Activated CD4-positive, alpha-beta memory T cell treated with anti-CD3 and anti-CD28 coated beads, Interleukin-2, amount 10 ng/mL, durations not matched to agents 7 days and 5 days (primary cell): ENCODE results near the gene ZNF780A. TPM values are rescaled to one million over a fixed set of nuclear protein-coding genes. Genes with fewer than 3 reads are reported as not detected.
"Not testable (repeated sequence)": the region's sequence is repeated elsewhere in the genome, so short reads cannot be mapped to it uniquely, and the experiment has no call there.

Experiments
- CTCF ChIA-PET: fragments of 350-600 bp; sonication (Branson Sonifier 250); formaldehyde crosslinking; loops from one replicate; lab custom pipeline; 2021; ENCODE audit warnings: antibody characterized with exemption, inconsistent platforms; lab: Charles Lee
- POLR2A ChIA-PET: fragments of 350-600 bp; sonication (Branson Sonifier 250); formaldehyde crosslinking; loops from one replicate; lab custom pipeline; 2021; ENCODE audit warnings: antibody characterized with exemption; lab: Charles Lee
- DNase-seq: peaks from one replicate; pipeline ENCODE4 v3.0.0-alpha.2; 2020
- H3K27ac Mint-ChIP-seq: one replicate; pipeline ENCODE4 v1.8.0; 2021; ENCODE audit warnings: mild to moderate bottlenecking, mixed read lengths
- H3K27me3 Mint-ChIP-seq: one replicate; pipeline ENCODE4 v1.8.0; 2021; ENCODE audit warnings: mixed read lengths
- H3K36me3 Mint-ChIP-seq: one replicate; pipeline ENCODE4 v1.8.0; 2021; ENCODE audit warnings: low read depth, mixed read lengths
- H3K4me1 Mint-ChIP-seq: one replicate; pipeline ENCODE4 v1.8.0; 2021; ENCODE audit warnings: mixed read lengths
- H3K4me3 Mint-ChIP-seq: one replicate; pipeline ENCODE4 v1.8.0; 2021; ENCODE audit warnings: mild to moderate bottlenecking, mixed read lengths
- H3K9me3 Mint-ChIP-seq: one replicate; pipeline ENCODE4 v1.8.0; 2021; ENCODE audit warnings: mixed read lengths
- total RNA-seq, 2 experiments: library from RNA; stranded (reverse); gene quantifications; one replicate each; pipeline ENCODE4 v1.2.3, GENCODE V29; 2021

Gene ZNF780A
- total RNA-seq = 10 to 100 TPM; 21.3 to 25.3 TPM

DNA sequence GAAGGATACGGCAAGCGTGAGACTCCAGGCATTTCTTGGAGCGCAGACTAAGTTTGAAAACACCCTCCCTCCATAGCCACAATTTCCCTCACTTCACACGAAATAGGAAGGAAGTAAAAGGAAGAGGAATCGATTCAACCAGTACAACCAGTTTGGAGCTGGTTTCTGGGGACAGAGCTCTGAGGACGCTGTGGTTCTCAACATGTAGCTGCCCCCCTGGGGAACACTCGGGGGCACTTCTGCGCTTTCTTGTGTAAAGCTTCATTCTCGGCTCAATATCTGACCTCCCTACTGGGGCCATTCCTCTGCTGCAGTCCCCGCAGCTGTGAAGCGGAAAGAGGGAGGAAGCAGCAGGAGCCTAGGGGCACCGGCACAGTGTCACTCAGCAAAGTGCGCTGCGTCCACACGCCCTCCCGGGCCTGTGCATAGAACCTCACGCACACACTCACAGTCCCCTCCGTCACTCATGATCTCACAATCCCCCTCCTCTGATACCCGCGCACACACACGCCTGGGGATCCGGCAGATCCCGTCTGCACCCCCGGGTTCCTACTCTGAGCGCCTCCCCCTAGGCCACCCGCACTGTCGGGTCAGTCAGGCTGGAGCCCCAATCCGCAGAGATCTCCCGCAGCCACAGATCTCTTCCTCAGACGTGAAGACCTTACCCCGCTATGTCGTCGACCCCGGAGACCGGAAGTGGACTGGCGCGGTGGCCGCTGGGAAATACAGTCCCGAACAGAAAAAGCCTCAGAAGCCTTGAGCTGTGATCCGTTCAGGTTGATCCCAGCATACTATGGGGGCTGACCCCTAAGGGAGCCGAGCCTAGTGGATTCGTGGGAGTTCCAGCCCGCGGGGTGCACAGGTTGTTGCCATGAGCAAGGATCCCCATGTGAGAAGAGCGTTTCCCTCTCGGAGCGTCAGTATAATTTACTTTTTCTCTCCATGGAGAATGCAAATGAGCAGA is at the start of gene ZNF780A:
ZNF780A (minus strand) TSS at position 703 of the 964 bp plus-strand sequence. CDS start 6,190 bp downstream, outside the sequence.
- peaks cover 41% of the 10 kb centered on the region for H3K4me1 Mint-ChIP-seq
- peak; percentile 82 for DNase-seq
- H3K9me3 Mint-ChIP-seq = peaks cover 7% of the 10 kb centered on the region
- peaks cover 2% of the 10 kb centered on the region for H3K27me3 Mint-ChIP-seq
- H3K27ac Mint-ChIP-seq = peak within 1 kb of the TSS; percentile 98
- H3K4me3 Mint-ChIP-seq = peak within 1 kb of the TSS; percentile 100
- ChIA-PET CTCF (interaction anchor here (0.6 to 1.6 kb wide), 6 partner anchors 33 to 246 kb away, joined by 3 to 10 read pairs (median 4); partner anchors contain the start of genes PSMC4 and ZNF546), POLR2A (interaction anchor here (0.7 to 2.2 kb wide), 12 partner anchors 10 to 244 kb away, joined by 3 to 31 read pairs (median 3); partner anchors contain the start of genes FBL, MAP3K10, PSMC4 and TTC9B)
- H3K36me3 Mint-ChIP-seq = peaks cover 25% of the 10 kb centered on the region

DNA sequence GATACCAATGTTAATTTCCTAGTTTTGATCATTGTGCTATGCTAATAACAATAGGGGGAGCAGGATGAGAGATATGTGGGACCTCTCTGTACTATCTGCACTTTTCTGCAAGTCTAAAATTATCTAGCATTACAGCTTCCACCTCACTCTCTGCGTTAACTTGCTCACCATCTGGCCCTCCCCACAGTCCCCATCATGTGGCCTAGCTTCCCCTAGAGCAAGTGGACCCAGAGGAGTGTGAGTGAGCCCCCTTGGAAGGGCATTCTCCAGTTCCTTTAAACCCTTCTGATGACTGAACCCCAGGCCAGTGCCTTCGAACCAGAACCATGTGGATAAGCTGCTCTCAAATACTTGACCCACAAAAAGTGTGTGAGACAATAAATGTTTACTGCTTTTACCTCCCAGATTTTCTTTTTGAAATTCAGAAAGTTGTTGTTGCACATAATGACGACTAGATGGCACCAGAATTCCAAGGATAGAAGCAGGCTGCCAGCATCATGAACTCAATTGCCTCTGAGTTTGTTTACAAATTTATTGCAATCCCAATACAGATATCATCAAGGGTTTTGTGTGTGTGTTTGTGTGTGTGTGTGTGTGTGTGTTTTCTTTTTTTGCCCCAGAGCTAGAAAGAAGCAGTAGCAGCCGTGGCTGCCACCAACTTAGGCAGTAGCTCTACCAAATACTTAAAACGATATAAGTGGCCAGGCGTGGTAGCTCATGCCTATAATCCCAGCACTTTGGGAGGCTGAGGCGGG is 49.0 kb upstream of the ZNF780A start:
- CTCF ChIA-PET = interaction anchor here (0.7 to 2.2 kb wide), 11 partner anchors 11 to 495 kb away, joined by 3 to 8 read pairs (median 4); no protein-coding TSS in a partner anchor

DNA sequence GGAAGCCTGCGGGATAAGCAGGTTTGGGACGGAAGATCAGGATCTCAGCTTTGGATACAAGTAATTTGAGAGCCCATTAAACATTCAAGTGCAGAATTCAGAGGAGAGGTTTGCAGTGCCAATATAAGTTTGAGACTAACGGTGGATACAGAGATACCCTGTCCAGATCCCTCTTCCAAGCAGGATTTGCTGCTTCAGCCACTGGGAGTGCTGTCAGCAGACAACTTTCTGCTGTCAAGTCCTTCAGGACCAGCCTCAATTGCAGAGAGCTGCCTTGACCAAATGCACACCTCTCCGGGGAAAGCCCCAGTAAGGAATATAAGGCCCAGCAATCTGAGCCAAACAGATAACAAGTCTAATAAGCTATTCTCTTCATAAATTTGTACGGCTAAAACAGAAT is 46.1 kb upstream of the ZNF780A start:
- DNase-seq = no peak
- POLR2A ChIA-PET = no interaction called here
- Mint-ChIP-seq H3K9me3 (no peaks in the 10 kb centered on the region), H3K4me1 (peaks cover 2% of the 10 kb centered on the region), H3K27ac (no peak overlapping the region), H3K36me3 (no peaks in the 10 kb centered on the region), H3K27me3 (peaks cover 20% of the 10 kb centered on the region), H3K4me3 (no peak overlapping the region)
- CTCF ChIA-PET = no interaction called here

More for the DNA sequence above, 49.0 kb upstream of the ZNF780A start:
- H3K36me3 Mint-ChIP-seq = no peaks in the 10 kb centered on the region
- peaks cover 22% of the 10 kb centered on the region for H3K4me1 Mint-ChIP-seq
- POLR2A ChIA-PET = interaction anchor here (0.6 kb wide), 1 partner anchor 276 kb away, joined by 3 read pairs; no protein-coding TSS in a partner anchor
- no peak for DNase-seq
- no peak overlapping the region for H3K4me3 Mint-ChIP-seq
- H3K27me3 Mint-ChIP-seq = peaks cover 14% of the 10 kb centered on the region
- no peak overlapping the region for H3K27ac Mint-ChIP-seq
- H3K9me3 Mint-ChIP-seq = no peaks in the 10 kb centered on the region

DNA sequence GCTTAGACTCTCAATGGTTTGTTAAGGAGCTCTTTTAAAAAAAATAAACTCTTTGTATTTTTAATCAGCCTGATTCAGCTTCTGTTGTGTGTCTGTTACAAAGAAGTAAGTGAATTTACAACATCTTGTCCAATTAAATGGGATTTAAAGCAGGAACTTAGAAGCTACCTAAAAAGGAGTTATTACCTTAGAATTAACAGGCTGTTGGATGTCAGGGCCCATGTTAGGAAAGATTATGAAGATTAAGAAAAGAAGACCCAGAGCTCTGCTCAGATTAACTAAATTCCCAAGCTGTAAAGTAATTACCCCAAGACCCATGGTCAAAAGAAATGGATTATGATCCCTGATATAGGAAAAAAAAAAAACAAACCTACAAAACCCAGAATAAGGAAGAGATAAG is 44.1 kb upstream of the ZNF780A start:
- Mint-ChIP-seq H3K27me3 (peaks cover 35% of the 10 kb centered on the region), H3K36me3 (no peaks in the 10 kb centered on the region), H3K4me3 (no peak overlapping the region), H3K27ac (no peak overlapping the region), H3K9me3 (no peaks in the 10 kb centered on the region), H3K4me1 (no peaks in the 10 kb centered on the region)
- no peak for DNase-seq
- ChIA-PET POLR2A (no interaction called here), CTCF (interaction anchor here (0.7 kb wide), 2 partner anchors 10 to 344 kb away, joined by 3 read pairs; no protein-coding TSS in a partner anchor)

DNA sequence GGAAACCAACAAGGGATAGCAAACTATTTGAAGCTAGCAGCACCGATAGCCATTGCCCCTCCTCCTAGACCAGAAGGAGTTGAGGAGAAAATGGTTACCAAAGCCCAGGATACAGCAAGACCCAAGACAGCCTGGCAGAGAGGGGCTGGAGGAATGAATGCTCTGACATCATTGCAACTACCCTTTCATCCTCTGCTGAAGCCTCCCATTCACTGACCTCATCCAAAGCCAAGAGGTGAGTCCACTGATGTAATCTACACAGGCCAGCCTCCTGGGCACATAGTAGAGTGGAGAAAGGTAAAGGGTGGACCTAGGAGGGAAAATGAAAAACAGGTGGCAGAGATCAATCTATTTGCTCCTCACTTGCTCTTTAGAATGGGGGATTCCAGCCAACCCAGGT is 42.7 kb upstream of the ZNF780A start:
- ChIA-PET CTCF (no interaction called here), POLR2A (no interaction called here)
- Mint-ChIP-seq H3K27ac (no peak overlapping the region), H3K4me1 (no peaks in the 10 kb centered on the region), H3K36me3 (no peaks in the 10 kb centered on the region), H3K9me3 (no peaks in the 10 kb centered on the region), H3K4me3 (no peak overlapping the region), H3K27me3 (peaks cover 39% of the 10 kb centered on the region)
- no peak for DNase-seq

DNA sequence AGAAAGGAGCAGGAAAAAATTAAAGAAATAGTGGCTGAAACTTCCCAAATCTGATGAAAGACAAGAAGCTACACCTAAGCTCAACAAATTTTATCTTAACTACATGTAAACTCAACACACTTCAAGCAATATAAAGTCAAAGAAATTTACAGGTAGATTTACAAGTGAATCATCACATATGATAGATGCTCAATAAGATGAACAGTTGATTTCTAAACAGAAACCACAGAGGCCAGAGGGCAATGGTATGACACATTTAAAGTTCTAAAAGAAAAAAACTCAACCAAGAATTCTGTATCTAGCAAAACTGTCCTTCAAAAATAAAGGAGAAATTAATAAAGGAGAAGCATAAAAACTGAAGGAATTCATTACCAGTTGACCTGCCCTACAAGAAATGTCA is 39.3 kb upstream of the ZNF780A start:
- DNase-seq = no peak
- ChIA-PET POLR2A (no interaction called here), CTCF (no interaction called here)
- H3K4me1 Mint-ChIP-seq = no peaks in the 10 kb centered on the region
- H3K36me3 Mint-ChIP-seq = no peaks in the 10 kb centered on the region
- H3K9me3 Mint-ChIP-seq = no peaks in the 10 kb centered on the region
- no peak overlapping the region for H3K4me3 Mint-ChIP-seq
- peaks cover 46% of the 10 kb centered on the region for H3K27me3 Mint-ChIP-seq
- H3K27ac Mint-ChIP-seq = no peak overlapping the region

DNA sequence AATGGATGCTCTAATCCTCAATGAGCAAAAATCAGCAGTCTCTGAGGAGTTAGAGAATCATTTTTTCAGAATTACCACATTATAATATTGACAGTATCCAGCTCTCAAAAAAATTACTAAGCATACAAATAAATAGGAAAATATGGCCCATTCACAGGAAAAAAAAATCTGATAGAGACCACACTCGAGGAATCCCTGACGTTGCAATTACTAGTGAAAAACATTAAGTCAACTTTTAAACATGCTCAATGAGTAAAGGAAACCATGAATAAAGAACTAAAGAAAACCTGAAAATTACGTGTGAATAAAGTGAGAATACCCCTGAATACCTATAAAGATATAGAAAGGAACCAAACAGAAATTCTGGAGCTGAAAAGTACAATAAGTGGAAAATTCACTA is 38.7 kb upstream of the ZNF780A start:
- Mint-ChIP-seq H3K27ac (no peak overlapping the region), H3K27me3 (peaks cover 44% of the 10 kb centered on the region), H3K4me3 (no peak overlapping the region), H3K36me3 (no peaks in the 10 kb centered on the region), H3K4me1 (no peaks in the 10 kb centered on the region), H3K9me3 (no peaks in the 10 kb centered on the region)
- CTCF ChIA-PET = no interaction called here
- POLR2A ChIA-PET = interaction anchor here (0.7 kb wide), 1 partner anchor 48 kb away, joined by 4 read pairs; no protein-coding TSS in a partner anchor
- no peak for DNase-seq

DNA sequence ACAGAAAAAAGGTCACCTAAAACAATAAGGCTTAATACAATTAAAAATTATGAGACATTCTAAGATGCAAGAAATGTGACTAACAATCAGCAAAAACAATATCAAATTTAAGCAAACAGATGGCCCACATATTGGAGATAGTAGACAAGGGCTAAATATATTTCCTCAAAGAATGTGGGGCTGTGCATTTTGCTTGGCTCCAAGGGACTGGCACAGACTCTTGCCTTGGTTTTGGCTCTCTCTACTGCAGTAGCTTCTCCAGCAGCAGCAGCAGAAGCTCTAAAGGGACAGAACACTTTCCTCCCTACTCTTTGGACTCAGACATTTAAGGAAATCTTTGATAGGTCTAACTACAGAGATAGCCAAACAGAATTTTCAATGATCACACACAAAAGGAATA is 38.2 kb upstream of the ZNF780A start:
- H3K4me3 Mint-ChIP-seq = no peak overlapping the region
- no peaks in the 10 kb centered on the region for H3K4me1 Mint-ChIP-seq
- no peak for DNase-seq
- no peak overlapping the region for H3K27ac Mint-ChIP-seq
- H3K27me3 Mint-ChIP-seq = peaks cover 47% of the 10 kb centered on the region
- H3K36me3 Mint-ChIP-seq = no peaks in the 10 kb centered on the region
- CTCF ChIA-PET = interaction anchor here (0.9 kb wide), 1 partner anchor 11 kb away, joined by 5 read pairs; no protein-coding TSS in a partner anchor
- H3K9me3 Mint-ChIP-seq = no peaks in the 10 kb centered on the region
- POLR2A ChIA-PET = interaction anchor here (0.7 kb wide), 1 partner anchor 48 kb away, joined by 4 read pairs; no protein-coding TSS in a partner anchor

DNA sequence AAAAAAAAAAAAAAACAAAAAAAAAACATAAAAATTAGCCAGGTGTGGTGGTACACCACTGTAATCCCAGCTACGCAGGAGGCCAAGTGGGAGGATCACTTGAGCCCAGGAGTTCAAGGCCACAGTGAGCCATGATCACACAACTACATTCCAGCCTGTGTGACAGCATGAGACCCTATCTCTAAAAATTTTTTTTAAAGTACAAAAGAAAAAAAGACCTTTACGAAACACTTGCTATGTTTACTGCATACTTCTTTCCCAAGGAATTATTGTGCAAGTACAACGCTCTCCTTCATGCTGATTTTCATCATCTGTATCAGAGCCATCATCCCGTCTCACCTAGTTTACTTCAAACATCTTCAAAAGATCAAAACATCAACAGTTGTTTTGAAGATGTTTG is 28.6 kb upstream of the ZNF780A start:
- Mint-ChIP-seq H3K36me3 (no peaks in the 10 kb centered on the region), H3K4me3 (no peak overlapping the region), H3K27ac (no peak overlapping the region), H3K27me3 (peaks cover 14% of the 10 kb centered on the region), H3K9me3 (peaks cover 7% of the 10 kb centered on the region), H3K4me1 (no peaks in the 10 kb centered on the region)
- POLR2A ChIA-PET = no interaction called here
- DNase-seq = no peak
- CTCF ChIA-PET = no interaction called here

DNA sequence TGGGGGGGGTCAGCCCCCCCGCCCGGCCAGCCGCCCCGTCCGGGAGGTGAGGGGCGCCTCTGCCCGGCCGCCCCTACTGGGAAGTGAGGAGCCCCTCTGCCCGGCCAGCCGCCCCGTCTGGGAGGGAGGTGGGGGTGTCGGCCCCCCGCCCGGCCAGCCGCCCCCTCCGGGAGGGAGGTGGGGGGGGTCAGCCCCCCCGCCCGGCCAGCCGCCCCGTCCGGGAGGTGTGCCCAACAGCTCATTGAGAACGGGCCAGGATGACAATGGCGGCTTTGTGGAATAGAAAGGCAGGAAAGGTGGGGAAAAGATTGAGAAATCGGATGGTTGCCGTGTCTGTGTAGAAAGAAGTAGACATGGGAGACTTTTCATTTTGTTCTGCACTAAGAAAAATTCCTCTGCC is 27.9 kb upstream of the ZNF780A start:
- H3K9me3 Mint-ChIP-seq, DNase-seq, H3K36me3 Mint-ChIP-seq, POLR2A ChIA-PET, CTCF ChIA-PET, H3K27me3 Mint-ChIP-seq, H3K4me3 Mint-ChIP-seq, H3K4me1 Mint-ChIP-seq, H3K27ac Mint-ChIP-seq: not testable (repeated sequence)

DNA sequence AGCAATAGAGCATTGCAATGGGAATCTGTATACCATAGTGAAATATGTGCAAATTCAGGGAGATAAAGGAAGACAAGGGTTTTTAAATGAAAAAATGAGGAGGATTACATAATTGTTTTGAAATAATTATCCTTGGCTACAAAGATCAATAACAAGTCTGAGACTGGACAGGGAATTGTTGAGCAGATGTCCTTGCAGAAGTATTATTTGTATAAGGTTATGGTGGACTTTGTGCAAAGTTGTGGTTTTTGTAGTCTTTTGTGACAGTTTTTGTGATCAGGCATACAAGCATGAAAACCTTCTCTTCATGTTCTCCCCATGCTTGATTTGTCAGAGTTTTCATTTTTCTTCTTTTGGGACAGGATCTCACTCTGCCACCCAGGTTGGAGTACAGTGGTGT is 25.3 kb upstream of the ZNF780A start:
- Mint-ChIP-seq H3K4me1 (no peaks in the 10 kb centered on the region), H3K36me3 (no peaks in the 10 kb centered on the region), H3K4me3 (no peak overlapping the region), H3K9me3 (peaks cover 8% of the 10 kb centered on the region), H3K27ac (no peak overlapping the region), H3K27me3 (peaks cover 5% of the 10 kb centered on the region)
- DNase-seq = no peak
- ChIA-PET CTCF (no interaction called here), POLR2A (no interaction called here)

DNA sequence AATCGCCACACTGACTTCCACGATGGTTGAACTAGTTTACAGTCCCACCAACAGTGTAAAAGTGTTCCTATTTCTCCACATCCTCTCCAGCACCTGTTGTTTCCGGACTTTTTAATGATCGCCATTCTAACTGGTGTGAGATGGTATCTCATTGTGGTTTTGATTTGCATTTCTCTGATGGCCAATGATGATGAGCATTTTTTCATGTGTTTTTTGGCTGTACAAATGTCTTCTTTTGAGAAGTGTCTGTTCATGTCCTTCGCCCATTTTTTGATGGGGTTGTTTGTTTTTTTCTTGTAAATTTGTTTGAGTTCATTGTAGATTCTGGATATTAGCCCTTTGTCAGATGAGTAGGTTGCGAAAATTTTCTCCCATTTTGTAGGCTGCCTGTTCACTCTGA is 23.4 kb upstream of the ZNF780A start:
- DNase-seq, H3K27me3 Mint-ChIP-seq, H3K36me3 Mint-ChIP-seq, POLR2A ChIA-PET, H3K4me3 Mint-ChIP-seq, H3K27ac Mint-ChIP-seq, H3K9me3 Mint-ChIP-seq, H3K4me1 Mint-ChIP-seq: not testable (repeated sequence)
- CTCF ChIA-PET = interaction anchor here (0.7 kb wide), 1 partner anchor 320 kb away, joined by 3 read pairs; no protein-coding TSS in a partner anchor

DNA sequence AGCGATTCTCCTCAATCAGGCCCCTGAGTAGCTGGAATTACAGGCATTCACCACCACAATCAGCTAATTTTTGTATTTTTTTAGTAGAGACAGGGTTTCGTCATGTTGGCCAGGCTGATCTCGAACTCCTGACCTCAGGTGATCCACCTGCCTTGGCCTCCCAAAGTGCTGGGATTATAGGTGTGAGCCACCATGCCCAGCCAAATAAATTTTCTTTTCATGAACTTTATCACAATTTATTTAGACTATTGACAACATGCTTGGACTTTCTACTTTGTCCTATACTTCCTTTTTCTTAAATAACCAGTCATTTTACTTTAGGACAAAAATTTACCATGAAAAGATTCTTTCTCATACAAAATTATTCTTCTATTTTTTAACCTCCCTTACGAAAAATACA is 21.5 kb upstream of the ZNF780A start:
- H3K9me3 Mint-ChIP-seq, DNase-seq, POLR2A ChIA-PET, H3K36me3 Mint-ChIP-seq, H3K27me3 Mint-ChIP-seq, H3K27ac Mint-ChIP-seq, H3K4me3 Mint-ChIP-seq, CTCF ChIA-PET, H3K4me1 Mint-ChIP-seq: not testable (repeated sequence)
